HG02970 (cell line): Measurements from ENCODE around the gene ELN.
"Not testable (repeated sequence)": the region's sequence is repeated elsewhere in the genome, so short reads cannot be mapped to it uniquely, and the experiment has no call there.

ENCODE experiments used
- ATAC-seq: cut with Tn5 transposase; IDR thresholded peaks from one replicate; pipeline ENCODE4 v1.9.1; 2021; ENCODE audit warnings: mild to moderate bottlenecking, moderate library complexity, moderate number of reproducible peaks; ENCODE audit not compliant: unreplicated experiment, low FRiP score

Gene ELN

DNA sequence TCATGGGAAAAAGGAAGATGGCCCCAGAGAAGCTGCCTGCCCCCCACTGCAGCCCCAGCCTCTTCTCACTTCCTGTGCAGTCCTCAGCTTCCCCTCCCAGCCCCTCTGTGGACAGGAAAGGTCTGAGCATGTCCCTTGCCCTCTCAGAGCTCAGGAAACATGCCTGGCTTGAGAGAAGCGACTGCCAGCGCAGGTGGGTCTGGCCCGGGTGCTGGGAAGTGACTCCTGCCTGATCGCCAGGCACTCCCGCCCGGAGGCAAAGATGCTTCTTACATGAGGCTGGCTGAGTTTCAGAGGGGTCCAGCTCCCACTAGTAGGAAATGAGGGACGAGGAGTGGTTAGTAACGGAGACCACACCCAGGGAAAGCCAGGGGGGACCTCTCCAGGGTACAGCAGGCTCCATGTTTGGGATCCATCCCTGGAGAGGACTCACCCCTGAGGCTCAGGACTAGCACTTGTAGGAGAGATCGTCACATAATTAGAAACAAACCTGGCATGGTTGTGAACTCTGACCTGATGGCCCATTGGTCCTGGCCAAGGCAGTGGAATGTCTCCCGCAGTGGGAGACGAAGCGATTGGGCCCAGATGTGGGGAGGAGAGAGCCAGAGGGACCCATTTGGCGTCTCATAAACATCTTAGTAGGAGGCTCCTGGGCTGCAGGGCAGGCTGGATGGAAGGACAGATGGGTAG, 12.3 kb downstream of the ELN start:
- ATAC-seq = no peak

- no peak for ATAC-seq
These were observed 13.0 kb downstream of the ELN start for GRCh38 chr7:74040791-74041520.

- no peak for ATAC-seq
These were observed 15.0 kb downstream of the ELN start for GRCh38 chr7:74042746-74043522.

- ATAC-seq = no peak
These were observed 15.6 kb downstream of the ELN start for GRCh38 chr7:74043523-74043951.

- ATAC-seq = no peak
These were observed 16.7 kb downstream of the ELN start for GRCh38 chr7:74044366-74045350.

DNA sequence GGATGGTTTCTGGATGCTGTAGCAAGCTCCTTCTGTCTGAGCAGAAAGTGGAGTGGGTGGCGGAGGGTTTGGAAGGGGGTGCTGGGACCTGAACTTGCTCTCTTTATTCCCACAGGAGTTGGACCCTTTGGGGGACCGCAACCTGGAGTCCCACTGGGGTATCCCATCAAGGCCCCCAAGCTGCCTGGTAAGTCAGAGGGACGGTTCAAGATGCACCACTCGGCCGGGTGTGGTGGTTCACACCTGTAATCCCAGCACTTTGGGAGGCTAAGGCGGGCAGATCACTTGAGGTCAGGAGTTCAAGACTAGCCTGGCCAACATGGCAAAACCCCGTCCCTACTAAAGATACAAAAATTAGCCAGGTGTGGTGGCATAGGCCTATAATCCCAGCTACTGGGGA, 18.6 kb downstream of the ELN start:
- not testable (repeated sequence) for ATAC-seq

DNA sequence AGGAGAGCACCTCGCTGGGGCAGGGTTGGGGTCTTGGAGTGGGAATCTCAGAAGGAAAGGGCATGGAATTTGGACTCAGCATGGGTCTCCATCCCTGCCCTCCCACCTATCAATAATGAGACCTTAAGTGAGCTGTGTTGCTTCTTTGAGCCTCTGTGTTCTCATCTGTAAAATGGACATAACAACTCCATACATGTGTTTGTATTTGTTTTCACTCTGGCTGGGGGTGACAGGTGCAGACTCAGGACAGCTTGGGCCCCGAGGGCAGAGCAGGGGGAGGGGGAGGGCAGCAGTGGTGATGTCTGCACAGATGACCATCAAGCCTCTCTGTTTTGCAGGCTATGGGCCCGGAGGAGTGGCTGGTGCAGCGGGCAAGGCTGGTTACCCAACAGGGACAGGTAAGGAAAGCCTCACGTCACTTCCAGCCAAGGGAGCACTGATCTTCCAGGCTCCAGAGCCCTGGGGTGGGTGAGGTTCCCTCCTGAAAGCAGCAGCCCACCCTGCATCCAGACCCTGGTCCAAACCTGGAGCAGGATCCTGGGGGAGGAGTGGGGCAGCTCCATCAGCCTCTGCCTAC, 19.9 kb downstream of the ELN start:
- ATAC-seq = no peak

- ATAC-seq = no peak
These were observed 21.1 kb downstream of the ELN start for GRCh38 chr7:74048999-74049599.

GRCh38 chr7:74049997-74050798, 22.2 kb downstream of the ELN start:
- no peak for ATAC-seq

- no peak for ATAC-seq
These were observed 23.2 kb downstream of the ELN start for GRCh38 chr7:74051193-74051592.

DNA sequence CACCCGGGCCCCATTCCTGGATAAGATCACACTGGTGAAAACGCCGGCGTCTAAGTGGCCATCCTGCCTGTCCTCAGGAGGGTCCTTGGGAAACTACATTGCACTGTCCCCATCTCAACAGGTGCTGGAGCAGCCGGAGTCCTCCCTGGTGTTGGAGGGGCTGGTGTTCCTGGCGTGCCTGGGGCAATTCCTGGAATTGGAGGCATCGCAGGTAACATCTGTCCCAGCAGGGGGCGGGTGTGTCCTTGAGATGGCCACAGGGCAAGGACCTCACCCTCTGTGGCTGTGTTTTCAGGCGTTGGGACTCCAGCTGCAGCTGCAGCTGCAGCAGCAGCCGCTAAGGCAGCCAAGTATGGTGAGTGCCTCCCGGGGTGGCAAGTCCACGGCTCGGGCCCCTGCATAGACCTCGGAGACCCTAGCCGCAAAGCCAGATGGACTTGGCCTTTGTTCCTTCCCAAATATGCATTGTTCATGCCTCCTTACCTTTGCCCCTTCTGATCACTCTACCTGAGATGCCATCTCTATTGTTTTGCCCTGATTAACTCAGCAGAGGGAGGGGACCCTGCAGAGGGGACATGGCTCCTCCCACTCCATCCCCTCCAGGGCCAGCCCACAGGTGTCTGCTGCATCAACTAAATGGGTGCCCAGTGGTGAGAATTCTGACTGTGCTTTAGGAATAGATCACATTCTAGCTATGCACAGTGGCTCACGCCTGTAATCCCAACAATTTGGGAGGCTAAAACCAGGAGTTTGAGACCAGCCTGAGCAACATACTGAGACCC, 23.8 kb downstream of the ELN start:
- no peak for ATAC-seq

DNA sequence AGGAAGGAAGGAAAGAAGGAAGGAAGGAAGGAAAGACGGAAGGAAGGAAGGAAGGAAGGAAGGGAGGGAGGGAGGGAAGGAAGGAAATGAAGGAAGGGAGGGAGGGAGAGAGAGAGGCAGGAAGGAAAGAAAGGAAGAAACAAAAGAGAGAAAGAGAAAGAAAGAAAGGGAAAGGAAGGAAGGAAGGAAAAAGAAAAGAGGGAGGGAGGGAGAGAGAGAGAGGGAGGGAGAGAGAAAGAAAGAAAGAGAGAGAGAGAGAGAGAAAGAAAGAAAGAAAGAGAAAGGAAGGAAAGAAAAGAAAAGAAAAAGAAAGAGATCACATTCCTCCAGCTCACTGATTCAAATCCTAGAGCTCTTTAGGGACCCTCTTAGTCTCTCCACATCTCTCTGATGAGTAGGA, 24.7 kb downstream of the ELN start:
- ATAC-seq = no peak

- ATAC-seq = no peak
These were observed 25.7 kb downstream of the ELN start for GRCh38 chr7:74053589-74054186.

GRCh38 chr7:74056096-74056915, 28.3 kb downstream of the ELN start:
- no peak for ATAC-seq

DNA sequence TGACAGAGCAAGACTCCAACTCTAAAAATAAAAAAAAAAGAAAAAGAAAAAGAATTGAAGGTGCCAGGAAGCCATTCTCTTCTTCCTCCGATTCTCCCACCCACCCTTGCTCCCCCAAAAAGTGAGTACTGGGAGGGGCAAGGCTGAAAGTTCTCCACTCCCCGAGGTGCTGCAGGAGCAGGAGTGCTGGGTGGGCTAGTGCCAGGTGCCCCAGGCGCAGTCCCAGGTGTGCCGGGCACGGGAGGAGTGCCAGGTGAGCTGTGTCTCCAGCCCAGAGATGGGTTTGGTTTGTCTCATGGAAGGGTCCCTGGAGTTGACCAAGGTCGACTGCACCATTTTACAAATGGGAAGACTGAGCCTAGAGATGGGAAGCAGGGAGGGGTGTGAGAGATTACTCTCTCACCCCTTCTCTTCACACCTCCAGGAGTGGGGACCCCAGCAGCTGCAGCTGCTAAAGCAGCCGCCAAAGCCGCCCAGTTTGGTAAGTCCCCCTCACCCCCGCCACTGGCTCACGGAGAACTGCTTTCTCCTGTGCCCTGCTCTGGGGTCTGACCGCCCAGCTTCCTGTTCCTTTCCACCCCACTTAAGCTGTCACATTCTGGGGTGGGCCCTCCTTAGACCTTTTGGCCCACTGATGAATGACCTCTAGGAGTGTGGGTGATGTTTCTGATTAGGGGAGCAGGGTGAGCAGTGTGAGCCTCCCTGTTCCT, 29.4 kb downstream of the ELN start:
- no peak for ATAC-seq

GRCh38 chr7:74057987-74058386, 30.0 kb downstream of the ELN start:
- no peak for ATAC-seq
